LoVo (cell line): Measurements from ENCODE around the gene DEGS2.

Source experiments
- DNase-seq: peaks from one replicate; pipeline ENCODE4 v3.0.0-alpha.2; 2016; ENCODE audit warnings: low spot score

Gene DEGS2

GRCh38 chr14:100147691-100148464, 11.6 kb downstream of the DEGS2 start:
- DNase-seq: no peak

- no peak for DNase-seq
Observed at GRCh38 chr14:100147181-100147631, 12.2 kb downstream of the DEGS2 start.

GRCh38 chr14:100146531-100147091, 12.8 kb downstream of the DEGS2 start:
- no peak for DNase-seq

- DNase-seq: no peak
Observed at GRCh38 chr14:100145682-100146464, 13.6 kb downstream of the DEGS2 start.

GRCh38 chr14:100144996-100145646, 14.3 kb downstream of the DEGS2 start:
- no peak for DNase-seq

GRCh38 chr14:100144645-100144995, 14.8 kb downstream of the DEGS2 start:
- no peak for DNase-seq

GRCh38 chr14:100143934-100144333, 15.5 kb downstream of the DEGS2 start:
- no peak for DNase-seq

- DNase-seq: no peak
Observed at GRCh38 chr14:100143523-100143922, 15.9 kb downstream of the DEGS2 start.

GRCh38 chr14:100142073-100143040, 17.1 kb downstream of the DEGS2 start:
- no peak for DNase-seq

- no peak for DNase-seq
Observed at GRCh38 chr14:100141098-100141497, 18.3 kb downstream of the DEGS2 start.

- no peak for DNase-seq
Observed at GRCh38 chr14:100140452-100141078, 18.9 kb downstream of the DEGS2 start.

- DNase-seq: no peak
Observed at GRCh38 chr14:100138955-100139354, 20.5 kb downstream of the DEGS2 start.

- no peak for DNase-seq
Observed at GRCh38 chr14:100138082-100138787, 21.2 kb downstream of the DEGS2 start.

- DNase-seq: no peak
Observed at GRCh38 chr14:100137173-100137572, 22.3 kb downstream of the DEGS2 start.

- DNase-seq: no peak
Observed at GRCh38 chr14:100135784-100136183, 23.7 kb downstream of the DEGS2 start.

- no peak for DNase-seq
Observed at GRCh38 chr14:100135073-100135472, 24.4 kb downstream of the DEGS2 start.

GRCh38 chr14:100134586-100134985, 24.9 kb downstream of the DEGS2 start:
- no peak for DNase-seq

GRCh38 chr14:100132903-100133510, 26.4 kb downstream of the DEGS2 start:
- DNase-seq: no peak

GRCh38 chr14:100132161-100132902, 27.1 kb downstream of the DEGS2 start:
- DNase-seq: no peak
